Hematopoietic multipotent progenitor cell treated with erythropoietin and hydrocortisone succinate and interleukin-3 and kit ligand, for 15 days (in vitro differentiated cells): ENCODE results near the gene HLA-DQA1.
"Not testable (repeated sequence)": the region's sequence is repeated elsewhere in the genome, so short reads cannot be mapped to it uniquely, and the experiment has no call there.

Source experiments
- DNase-seq: peaks from one replicate; pipeline ENCODE4 v3.0.0-alpha.2; 2015; ENCODE audit warnings: low spot score

HLA-DQA1 gene

DNA sequence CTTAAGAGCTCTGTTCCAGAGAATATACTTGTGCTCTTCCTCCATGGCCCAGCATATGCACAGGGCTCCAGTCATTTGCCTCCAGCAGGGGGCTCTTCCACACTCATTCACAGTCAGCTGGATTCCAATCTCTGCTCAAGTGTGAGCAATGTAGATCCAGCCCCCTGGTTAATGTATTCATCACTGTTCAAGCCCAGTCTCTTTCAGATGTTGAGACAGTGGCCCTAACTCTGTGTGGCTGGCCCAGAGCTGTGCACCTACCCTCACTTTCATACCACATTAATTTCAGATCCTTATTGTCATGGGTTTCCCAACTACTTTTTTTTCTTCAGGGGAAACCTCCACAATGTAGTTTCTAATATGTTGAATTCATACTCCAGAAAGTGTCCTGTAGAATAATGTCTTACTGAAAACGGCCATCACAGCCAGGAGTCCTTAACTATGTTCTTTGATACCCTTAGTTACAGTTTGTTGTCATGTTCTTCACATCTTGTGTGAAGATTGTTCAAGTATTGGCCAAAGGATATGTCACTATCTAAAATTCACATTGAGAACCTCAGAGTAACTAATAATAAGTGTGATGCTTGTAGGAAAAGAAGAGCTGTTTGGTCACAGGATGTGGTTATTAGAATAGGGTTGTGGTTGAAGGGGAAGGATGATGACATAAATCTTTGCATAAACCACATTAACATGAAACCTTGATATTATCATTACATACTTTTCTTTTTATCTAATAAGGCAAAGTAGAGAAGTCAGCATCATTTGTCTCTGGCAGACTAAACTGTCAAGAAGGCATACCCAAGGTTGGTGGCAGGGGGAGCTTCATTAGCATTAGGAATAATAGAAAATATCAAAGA lies 14.4 kb upstream of the HLA-DQA1 start:
- no peak for DNase-seq

DNA sequence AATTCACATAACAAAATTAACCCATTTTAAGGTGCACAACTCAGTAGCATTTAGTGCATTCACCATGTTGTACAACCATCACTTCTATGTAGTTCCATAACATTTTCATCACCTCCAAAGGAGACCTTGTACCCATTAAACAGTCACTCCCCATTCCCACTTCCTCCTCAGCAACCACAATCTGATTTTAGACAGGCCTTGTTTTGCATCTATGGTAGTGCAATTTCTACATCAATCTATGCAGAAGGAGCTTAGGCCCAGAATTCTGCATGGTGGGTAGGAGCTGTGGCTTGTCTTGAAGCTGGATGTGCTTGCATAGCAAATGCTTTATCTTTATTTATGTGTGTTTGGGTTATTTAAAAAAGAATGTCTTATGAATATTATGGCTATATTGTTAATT lies 13.5 kb upstream of the HLA-DQA1 start:
- no peak for DNase-seq

DNA sequence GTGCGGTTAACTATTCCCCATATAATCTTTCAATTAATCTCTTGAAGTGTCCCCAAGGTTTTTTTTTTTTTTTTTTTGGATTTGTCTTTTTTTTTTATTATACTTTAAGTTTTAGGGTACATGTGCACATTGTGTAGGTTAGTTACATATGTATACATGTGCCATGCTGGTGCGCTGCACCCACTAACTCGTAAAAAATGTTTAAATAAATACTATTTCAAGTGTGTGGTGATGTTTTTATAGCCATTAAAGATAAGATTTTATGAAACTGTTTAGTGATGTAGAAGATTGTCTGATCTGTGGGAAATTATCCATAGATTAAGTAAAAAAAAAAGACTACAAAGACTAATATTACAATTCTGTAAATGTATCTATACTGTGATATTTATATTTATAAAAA lies 12.6 kb upstream of the HLA-DQA1 start:
- DNase-seq = no peak

DNA sequence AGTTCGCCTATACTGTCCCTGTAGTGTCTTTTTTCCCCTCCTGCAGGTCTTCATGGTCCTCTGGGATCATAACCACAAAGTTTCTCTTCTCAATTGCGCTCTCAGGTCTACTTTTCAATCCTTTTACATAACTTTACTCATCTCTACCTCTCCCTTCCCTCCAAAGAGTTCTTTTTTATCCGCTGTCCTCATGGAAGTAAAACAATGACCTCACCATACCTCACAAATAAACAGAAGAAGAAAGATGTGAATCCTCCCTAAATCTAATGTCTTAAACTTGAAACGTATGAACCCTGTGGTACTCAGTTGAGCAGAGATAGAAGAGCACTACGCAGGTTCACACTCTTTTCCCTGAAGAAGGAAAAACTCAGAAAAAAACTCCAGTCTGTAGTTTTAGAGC lies 12.1 kb upstream of the HLA-DQA1 start:
- no peak for DNase-seq

DNA sequence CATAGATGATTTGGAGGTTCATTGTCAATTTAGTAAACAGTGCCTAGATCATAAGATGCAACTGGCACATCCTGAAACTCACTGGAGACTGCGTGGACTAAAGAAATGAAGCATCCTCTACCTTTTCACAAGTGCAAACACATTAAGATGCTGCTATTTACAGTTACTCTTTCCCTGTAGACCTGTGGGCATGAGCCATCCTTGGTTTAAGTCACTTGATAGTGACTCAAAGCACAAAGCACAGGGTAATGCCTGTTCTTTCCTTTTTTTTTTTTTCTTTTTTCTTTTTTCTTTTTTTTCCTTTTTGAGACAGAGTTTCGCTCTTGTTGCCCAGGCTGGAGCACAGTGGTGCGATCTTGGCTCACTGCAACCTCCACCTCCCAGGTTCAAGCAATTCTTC lies 10.0 kb upstream of the HLA-DQA1 start:
- no peak for DNase-seq

DNA sequence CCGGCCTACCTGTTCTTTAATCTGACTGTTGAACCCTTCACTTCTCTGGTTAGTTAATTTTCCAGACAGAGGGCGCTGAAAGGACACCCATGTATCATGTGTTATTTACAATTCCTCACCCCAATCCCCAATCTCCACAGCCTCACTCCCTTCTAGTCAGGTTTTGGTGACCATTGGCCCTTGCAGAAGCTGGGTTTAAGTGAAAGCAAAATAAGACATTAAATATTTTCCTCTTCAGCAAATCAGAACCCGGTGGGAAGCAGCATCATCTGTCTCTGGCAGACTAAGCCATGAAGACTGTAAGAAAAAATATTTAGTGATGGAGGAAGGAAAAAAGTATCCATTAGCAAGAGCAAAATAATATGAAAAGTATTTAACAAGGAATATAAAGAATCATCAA lies 9.4 kb upstream of the HLA-DQA1 start:
- no peak for DNase-seq

DNA sequence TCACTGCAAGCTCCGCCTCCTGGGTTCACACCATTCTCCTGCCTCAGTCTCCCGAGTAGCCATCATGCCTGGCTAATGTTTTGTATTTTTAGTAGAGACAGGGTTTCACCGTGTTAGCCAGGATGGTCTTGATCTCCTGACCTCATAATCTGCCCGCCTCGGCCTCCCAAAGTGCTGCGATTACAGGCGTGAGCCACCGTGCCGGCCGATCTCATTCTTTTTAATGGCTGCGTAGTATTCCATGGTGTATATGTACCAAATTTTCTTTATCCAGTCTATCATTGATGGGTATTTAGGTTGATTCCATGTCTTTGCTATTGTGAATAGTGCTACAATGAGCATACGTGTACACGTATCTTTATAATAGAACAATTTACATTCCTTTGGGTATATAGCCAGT lies 7.4 kb upstream of the HLA-DQA1 start:
- not testable (repeated sequence) for DNase-seq

DNA sequence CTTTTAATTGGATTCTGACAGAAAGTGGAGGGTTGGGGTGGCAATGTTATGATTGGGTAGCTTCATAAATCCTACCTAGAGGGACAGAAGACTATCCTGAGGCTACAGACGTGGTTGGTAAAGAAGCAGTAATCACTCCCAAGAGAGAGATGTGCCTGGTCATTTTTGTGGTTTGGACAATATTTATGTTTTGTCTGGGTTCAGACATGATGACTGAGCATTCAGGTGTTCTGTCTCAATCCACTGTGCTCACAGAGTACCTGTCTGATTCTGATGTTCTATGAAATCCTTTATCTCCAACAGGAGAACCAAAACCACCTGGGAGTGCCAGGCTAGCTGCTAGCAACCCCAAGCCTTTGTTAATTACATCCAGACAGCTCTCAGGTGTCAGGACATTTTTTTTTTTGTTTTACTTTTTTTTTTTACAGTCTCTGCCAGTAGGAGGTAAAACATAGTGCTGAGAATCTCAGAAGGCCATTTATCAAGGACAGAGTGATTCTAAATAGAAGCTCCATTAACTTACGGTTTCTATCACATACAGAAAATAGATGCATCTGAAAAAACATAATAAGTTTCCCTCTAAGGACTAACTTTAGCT lies 1.6 kb upstream of the HLA-DQA1 start:
- DNase-seq = no peak

DNA sequence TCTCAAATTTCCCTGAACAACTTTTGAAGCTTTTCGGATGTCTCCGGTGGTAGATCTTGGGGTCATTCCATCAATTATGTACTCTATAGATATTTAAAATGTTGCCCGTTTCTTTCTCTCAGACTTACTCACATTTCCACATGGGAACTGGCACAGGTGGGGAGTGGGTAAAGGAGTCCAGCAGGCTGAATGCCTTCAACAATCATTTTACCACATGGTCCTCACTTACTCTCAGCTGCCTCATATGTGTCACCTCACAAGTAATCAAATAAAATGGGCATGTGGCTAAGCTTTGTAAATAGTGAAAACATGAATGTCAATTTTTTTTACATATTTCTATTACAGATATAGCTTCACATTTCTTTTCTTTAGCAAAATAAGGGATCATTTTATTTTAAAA lies 677 bp downstream of the HLA-DQA1 start:
- no peak for DNase-seq

DNA sequence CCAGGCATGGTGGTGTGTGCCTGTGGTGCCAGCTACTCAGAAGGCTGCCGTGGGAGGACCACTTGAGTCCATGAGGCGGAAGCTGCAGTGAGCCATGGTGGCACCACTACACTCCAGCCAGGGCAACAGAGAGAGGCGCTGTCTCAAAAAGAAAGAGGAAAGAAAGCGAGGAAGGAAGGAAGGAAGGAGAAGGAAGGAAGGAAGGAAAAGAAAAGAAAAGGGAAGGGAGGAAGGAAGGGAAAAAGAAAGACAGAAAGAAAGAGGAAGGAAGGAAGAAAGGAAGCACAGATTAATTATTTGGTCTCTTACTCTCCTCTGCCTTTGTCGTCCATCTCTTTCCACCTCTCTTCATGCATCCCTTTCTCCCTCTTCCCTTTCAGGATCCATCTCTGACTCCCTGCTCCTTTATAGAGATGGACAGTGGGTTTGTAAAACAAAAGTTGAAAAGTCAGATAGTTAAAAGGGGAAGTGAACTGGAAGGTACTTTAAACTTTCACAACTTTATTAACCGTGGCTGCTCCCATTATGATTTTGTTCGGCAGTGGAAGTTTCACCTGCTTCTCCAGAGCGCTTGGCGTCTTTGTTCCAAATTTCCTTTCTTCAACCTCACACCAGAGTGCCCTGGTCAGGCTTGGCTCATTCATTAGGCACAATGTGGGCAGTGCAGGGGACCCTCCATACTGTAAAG lies 1.5 kb downstream of the HLA-DQA1 start:
- DNase-seq = no peak

DNA sequence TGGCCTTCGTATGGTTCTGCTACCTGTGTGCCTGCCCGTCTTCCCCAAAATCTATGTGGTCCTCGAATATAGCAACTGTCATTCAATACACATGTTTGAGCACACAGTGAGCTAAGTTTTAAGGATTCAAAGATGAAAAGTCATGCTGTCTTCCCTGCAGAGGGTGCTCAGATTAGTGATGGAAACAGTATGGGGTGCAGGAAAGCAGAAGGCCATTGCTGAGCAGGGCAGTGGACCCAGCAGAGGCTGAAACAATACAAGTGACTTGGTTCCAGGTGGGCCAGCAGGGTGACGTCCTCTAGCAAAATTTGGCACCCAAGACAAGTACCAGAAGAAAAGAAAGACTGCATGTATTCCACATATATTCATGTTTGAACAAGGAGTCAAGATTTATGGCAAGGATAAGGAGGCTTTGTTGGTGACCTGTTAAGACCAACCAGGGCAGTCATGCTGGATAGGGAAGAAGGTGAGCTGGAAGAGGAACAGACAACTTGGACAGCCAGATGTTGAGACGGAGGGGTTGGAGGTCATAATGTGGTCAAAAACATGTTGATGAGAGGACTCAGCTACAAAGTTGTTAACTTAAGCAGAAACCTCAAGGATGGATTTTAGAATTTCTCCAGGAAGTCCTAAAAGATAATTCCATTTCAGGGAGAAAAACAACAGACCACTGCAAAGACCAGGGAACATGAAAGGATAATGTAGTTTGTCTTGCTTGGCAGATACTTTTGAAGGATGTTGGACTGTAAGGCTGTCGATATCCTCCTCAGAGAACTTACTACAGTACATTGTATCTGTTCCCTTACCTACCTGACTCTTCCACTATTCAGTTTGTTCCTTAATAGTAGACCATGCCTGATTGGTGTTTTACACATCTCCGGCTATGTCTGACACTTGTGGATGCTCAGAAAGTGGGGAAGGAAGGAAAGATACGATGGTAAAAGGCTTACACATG lies 2.5 kb downstream of the HLA-DQA1 start:
- no peak for DNase-seq

DNA sequence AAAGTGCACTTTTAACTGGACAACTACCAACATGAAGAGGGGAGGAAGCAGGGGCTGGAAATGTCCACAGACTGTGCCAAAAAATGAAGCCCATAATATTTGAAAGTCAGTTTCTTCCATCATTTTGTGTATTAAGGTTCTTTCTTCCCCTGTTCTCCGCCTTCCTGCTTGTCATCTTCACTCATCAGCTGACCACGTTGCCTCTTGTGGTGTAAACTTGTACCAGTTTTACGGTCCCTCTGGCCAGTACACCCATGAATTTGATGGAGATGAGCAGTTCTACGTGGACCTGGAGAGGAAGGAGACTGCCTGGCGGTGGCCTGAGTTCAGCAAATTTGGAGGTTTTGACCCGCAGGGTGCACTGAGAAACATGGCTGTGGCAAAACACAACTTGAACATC lies 3.9 kb downstream of the HLA-DQA1 start:
- DNase-seq = no peak

DNA sequence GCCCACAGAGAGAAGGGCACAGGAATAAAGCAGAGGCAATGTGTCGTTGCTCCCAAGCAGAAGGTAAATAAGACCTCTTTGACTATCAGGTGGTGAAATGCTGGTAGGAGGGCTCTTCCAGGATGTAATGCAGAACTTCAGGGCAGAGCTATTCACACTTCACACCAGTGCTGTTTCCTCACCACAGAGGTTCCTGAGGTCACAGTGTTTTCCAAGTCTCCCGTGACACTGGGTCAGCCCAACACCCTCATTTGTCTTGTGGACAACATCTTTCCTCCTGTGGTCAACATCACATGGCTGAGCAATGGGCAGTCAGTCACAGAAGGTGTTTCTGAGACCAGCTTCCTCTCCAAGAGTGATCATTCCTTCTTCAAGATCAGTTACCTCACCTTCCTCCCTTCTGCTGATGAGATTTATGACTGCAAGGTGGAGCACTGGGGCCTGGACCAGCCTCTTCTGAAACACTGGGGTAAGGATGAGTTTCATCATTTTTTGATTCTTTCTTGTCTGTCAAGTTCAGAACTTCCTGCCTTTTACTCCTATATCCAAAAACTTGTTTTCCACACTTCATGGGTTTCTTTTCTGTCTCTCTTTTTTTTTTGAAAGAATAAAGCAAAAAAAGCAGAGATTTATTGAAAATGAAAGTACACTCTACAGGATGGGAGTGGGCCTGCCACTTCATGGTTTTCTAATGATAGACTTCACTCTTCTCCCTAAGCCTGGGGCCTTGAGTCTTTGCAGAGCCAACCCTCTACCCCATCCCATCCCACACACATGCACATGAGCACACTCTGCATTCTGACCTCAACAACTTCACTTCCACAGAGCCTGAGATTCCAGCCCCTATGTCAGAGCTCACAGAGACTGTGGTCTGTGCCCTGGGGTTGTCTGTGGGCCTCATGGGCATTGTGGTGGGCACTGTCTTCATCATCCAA lies 4.8 kb downstream of the HLA-DQA1 start:
- DNase-seq = not testable (repeated sequence)

DNA sequence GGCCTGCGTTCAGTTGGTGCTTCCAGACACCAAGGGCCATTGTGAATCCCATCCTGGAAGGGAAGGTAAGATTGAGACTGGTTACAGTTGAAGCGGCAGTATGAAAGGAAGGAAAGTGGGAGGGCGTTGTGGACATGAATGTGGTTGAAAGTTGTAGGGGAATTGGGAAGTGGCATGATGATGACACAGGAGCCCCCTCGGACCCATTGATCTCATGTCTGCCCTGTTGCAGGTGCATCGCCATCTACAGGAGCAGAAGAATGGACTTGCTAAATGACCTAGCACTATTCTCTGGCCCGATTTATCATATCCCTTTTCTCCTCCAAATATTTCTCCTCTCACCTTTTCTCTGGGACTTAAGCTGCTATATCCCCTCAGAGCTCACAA lies 5.5 kb downstream of the HLA-DQA1 start:
- DNase-seq = no peak

DNA sequence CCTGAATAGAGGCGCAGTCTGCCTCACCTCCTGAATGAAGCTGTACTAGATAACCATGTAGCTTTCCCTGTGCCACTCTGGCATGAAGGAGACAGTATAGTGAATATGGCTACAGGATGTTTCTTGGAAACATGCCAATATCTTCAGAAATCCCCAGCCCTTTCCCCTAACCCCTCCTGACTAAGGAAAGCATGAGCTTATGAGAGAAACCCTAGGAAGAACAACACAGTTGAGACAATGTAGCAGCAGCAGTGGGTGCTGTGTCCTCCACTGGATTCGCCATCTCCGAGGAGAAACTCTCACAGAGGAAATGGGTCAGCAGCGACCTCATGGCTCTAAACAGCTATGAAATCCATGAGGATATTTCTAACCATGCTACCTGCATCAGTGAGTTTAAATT lies 6.7 kb downstream of the HLA-DQA1 start:
- DNase-seq = no peak

DNA sequence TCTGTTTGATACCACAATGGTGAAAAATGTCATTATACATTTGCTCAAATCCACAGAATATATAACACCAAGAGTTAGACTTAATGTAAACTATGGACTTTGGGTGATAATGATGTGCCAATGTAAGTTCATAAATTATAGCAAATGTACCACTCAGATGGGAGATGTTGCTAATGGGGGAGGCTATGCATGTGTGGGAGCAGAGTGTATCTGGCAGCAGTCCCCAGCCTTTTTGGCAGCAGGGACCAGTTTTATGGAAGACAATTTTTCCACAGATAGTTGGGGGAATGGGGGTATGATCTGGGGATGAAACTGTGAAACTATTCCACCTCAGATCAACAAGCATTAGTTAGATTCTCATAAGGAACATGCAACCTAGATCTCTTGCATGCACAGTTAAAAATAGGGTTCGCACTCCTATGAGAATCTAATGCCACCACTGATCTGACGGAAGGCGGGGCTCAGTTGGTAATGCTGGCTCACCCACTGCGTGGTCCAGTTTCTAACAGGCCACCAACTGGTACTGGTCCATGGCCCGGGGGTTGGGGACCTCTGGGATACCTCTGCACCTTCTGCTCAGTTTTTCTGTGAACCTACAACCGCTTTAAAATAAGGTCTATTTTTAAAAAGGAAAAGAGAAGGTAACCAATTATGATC lies 8.0 kb downstream of the HLA-DQA1 start:
- no peak for DNase-seq

DNA sequence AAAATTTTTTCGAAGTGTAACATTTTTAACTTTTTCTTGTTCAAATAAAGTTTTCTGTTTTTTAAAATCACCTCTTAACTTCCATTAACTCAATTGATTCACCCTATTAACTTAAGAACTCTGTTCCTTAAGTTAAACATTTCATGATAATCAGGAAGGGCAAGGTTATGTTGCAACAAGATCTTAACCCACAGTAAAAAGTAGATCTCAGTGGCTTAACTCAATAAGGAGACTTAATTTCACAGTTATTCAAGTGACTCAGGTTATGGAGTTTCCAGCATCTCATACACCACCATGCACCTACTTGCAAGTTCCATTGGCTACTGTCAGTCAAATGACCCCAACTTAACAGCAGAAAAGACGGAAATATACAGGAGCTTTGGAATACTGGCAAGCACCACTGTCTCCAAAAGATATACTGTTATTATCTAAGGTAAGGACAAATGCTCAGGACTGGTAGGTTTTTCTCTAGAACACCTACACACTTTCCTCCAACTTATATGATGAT lies 18.1 kb downstream of the HLA-DQA1 start:
- DNase-seq = no peak

DNA sequence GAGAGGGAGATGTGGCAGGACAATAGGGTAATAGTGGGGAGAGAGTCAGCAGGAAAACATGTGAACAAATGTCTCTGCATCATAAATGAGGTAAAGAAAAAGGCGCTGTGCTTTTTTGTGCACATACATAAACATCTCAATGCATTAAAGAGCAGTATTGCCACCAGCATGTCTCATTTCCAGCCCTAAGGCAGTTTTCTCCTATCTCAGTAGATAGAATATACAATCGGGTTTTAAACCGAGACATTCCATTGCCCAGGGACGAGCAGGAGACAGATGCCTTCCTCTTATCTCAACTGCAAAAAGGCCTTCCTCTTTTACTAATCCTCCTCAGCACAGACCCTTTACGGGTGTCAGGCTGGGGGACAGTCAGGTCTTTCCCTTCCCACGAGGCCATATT lies 20.1 kb downstream of the HLA-DQA1 start:
- DNase-seq = not testable (repeated sequence)

DNA sequence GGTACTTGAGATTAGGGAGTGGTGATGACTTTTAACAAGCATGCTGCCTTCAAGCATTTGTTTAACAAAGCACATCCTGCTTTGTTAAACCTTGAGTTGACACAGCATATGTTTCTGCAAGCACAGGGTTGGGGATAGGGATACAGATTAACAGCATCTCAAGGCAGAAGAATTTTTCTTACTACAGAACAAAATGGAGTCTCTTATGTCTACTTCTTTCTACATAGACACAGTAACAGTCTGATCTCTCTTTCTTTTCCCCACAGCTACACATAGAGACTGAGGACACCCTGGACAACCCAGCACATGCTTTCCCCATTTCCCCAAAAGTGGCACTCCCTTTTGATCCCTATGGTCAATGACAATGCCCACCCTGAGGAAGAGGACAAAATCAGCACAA lies 20.6 kb downstream of the HLA-DQA1 start:
- not testable (repeated sequence) for DNase-seq

DNA sequence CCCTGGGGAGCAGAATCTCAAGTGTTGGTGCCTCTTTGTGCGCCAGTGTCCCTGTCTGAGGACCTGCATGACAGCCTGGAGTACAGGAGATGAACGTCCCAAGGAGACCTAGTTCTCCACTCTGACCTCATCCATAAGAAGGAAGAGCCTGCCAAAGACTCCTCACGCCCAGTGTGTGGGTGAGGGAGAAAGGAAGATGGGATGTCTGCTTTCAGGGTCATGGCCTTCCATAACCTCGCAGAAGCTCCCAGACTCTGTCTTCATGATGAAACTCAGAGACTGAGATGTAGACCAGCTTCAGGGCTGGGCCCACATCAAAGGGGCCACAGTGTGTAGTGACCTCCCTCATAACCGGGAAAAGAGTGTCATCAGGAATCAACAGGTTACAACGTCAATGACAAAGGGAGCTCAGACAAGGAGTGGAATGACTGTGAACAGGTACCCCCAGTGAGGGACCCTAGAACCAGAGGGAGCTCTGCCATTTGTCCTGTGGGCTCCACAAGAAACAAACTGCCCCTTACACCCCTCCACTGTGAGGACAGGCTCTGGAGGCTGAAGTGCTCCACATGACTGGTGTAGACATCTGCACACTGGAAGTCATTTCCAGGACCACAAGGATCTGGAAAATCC lies 21.2 kb downstream of the HLA-DQA1 start:
- DNase-seq = no peak
